ENCODE measurements around the gene TRMT112. TPM values are rescaled to one million over a fixed set of nuclear protein-coding genes. Genes with fewer than 3 reads are reported as not detected.
A peak's percentile ranks its signal among the peaks of the same experiment; 100 is the strongest.
"Not testable (repeated sequence)": the region's sequence is repeated elsewhere in the genome, so short reads cannot be mapped to it uniquely, and the experiment has no call there.

Gene TRMT112
- total RNA-seq, 3 donors from 2014 or later: 206 to 266 (median 262) TPM

DNA sequence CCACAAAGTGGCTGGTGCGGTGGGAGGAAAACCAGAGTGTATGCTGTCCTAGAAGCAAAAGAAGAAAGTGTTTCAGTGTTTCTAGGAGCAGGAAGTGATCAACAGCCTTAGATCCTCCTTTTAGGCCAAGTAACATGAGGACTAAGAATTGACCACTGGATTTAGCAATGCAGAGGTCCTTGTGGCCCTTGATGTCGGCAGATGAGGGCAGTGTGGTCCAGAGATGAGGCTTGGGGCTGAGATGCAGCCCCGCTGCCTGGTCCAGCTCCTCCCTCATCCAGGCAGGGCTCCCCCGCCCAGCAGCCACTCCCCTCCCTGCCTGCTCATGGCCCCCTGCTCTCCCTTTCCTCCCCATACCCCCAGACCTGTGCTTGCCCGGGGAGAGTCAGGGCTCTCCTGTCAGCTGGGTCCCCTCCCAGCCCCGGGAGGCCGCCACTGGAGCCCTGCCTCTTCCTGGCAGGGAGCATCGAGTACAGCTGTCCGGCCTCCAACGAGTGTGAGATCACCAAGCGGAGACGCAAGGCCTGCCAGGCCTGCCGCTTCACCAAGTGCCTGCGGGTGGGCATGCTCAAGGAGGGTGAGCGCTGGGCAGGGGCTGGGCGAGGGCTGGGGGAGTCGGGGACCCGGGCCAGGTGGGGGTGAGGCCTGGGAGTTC, 3.7 kb downstream of the TRMT112 start:
- H3K4me3 ChIP-seq: peak overlapping the region in 2 of 3 donors; percentile 9 to 44
- no peaks in the 10 kb centered on the region for H3K36me3 ChIP-seq
- H3K27ac ChIP-seq: peak overlapping the region; percentile 62 to 78
- no peaks in the 10 kb centered on the region for H3K9me3 ChIP-seq
- H3K27me3 ChIP-seq: no peaks in the 10 kb centered on the region
- TF ChIP-seq POLR2A (IDR thresholded peaks at IDR 0.05) (no peak), POLR2AphosphoS5 (IDR thresholded peaks at IDR 0.05) (no peak), CTCF (IDR thresholded peaks at IDR 0.05) (no peak)
- DNase-seq (ENCODE audit: low spot score in 2 of 2): no peak
- intact Hi-C loops (cut with DNase I; ENCODE audit: low total_unique reads): no loop called here
- peaks cover 0 to 6% of the 10 kb centered on the region in 2 donors for H3K4me1 ChIP-seq

DNA sequence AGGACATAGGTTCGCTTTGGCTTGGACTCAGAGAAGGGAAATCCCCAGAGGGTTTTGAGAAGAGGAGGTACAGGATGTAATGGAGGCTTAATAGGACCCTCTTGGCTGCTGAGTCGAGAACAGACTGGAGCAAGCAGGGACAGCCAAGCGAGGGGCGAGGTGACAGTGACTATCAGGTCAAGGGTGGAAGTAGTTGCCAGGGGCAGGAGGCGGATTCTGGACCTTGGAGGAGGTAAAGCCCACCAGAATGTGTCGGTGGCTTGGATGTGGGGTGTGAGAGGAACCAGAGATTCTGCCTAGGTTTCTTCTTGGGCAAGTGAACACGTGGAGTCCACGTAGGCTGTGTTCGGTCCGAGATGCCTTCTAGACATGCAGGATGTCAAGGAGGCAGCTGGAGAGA, 4.4 kb downstream of the TRMT112 start:
- Histone ChIP-seq H3K9me3 (no peaks in the 10 kb centered on the region), H3K27me3 (no peaks in the 10 kb centered on the region), H3K4me1 (peaks cover 0 to 6% of the 10 kb centered on the region in 2 donors), H3K4me3 (no peak overlapping the region), H3K36me3 (no peaks in the 10 kb centered on the region), H3K27ac (peak overlapping the region; percentile 62 to 78)
- intact Hi-C loops (cut with DNase I; ENCODE audit: low total_unique reads): no loop called here
- DNase-seq (ENCODE audit: low spot score in 2 of 2): no peak
- TF ChIP-seq CTCF (IDR thresholded peaks at IDR 0.05) (no peak), POLR2A (IDR thresholded peaks at IDR 0.05) (no peak), POLR2AphosphoS5 (IDR thresholded peaks at IDR 0.05) (no peak)

GRCh38 chr11:64307795-64308194, 9.6 kb downstream of the TRMT112 start:
- H3K9me3 ChIP-seq; H3K4me1 ChIP-seq; H3K36me3 ChIP-seq; DNase-seq (ENCODE audit: low spot score in 2 of 2); intact Hi-C loops (cut with DNase I; ENCODE audit: low total_unique reads); H3K4me3 ChIP-seq; H3K27me3 ChIP-seq: not testable (repeated sequence)
- H3K27ac ChIP-seq: peak overlapping the region in 1 of 2 donors; percentile 90

DNA sequence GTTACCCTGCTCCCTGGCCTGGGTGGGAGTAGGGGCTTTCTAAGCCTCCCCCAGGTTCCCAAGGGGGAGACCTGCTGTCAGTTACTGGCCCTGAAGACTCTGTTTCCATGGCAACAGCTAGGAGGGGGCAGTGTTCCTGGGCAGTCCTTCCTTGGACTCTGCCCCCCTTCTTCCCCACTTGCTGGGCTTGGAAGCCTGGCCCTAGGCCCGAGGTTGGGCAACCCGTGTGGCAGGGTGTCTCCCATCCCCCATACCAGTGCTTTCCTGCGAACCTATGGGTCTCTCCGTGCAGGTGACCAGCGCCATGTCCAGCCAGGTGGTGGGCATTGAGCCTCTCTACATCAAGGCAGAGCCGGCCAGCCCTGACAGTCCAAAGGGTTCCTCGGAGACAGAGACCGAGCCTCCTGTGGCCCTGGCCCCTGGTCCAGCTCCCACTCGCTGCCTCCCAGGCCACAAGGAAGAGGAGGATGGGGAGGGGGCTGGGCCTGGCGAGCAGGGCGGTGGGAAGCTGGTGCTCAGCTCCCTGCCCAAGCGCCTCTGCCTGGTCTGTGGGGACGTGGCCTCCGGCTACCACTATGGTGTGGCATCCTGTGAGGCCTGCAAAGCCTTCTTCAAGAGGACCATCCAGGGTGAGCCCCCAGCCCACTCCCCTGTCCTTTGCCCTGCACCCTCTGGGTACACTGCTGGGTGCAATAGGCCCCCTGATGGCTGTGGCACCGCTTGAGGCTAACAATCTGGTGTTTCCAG, 10.3 kb downstream of the TRMT112 start:
- no peak for TF ChIP-seq CTCF (IDR thresholded peaks at IDR 0.05)
- TF ChIP-seq POLR2AphosphoS5 (IDR thresholded peaks at IDR 0.05): no peak
- no peak for TF ChIP-seq POLR2A (IDR thresholded peaks at IDR 0.05)
- Histone ChIP-seq H3K4me3 (peak overlapping the region; percentile 62 to 75 (median 69)), H3K27ac (peak overlapping the region; percentile 89 to 90), H3K9me3 (no peaks in the 10 kb centered on the region), H3K36me3 (no peaks in the 10 kb centered on the region), H3K27me3 (no peaks in the 10 kb centered on the region), H3K4me1 (peaks cover 5 to 10% of the 10 kb centered on the region in 2 donors)
- DNase-seq (ENCODE audit: low spot score in 2 of 2): no peak
- intact Hi-C loops (cut with DNase I; ENCODE audit: low total_unique reads): no loop called here

DNA sequence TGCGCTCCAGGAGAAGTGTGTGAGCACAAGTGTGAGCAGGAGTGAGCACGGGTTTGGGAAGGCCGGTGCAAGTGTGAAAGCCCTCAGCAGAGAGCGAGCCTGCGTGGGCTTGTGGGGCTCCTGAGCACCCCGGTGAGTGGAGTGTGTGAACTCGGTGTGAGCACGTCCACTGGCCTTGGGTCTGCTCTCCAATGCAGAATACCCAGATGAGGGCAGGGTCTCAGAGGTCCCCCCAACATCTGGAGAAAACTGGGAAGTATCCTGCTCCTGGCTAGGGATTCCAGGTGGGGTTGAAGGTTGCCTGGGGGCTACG, 10.8 kb downstream of the TRMT112 start:
- H3K4me3 ChIP-seq: peak overlapping the region; percentile 62 to 75 (median 69)
- TF ChIP-seq POLR2AphosphoS5 (IDR thresholded peaks at IDR 0.05) (no peak), POLR2A (IDR thresholded peaks at IDR 0.05) (no peak), CTCF (IDR thresholded peaks at IDR 0.05) (no peak)
- no peaks in the 10 kb centered on the region for H3K36me3 ChIP-seq
- DNase-seq (ENCODE audit: low spot score in 2 of 2): no peak
- H3K27me3 ChIP-seq: no peaks in the 10 kb centered on the region
- no peaks in the 10 kb centered on the region for H3K9me3 ChIP-seq
- peaks cover 5 to 10% of the 10 kb centered on the region in 2 donors for H3K4me1 ChIP-seq
- peak overlapping the region; percentile 89 to 90 for H3K27ac ChIP-seq
- intact Hi-C loops (cut with DNase I; ENCODE audit: low total_unique reads): no loop called here
